AG04449 (cell line): Measurements from ENCODE around the gene STAU1.
A peak's percentile ranks its signal among the peaks of the same experiment; 100 is the strongest.
"Not testable (repeated sequence)": the region's sequence is repeated elsewhere in the genome, so short reads cannot be mapped to it uniquely, and the experiment has no call there.

Experiments
- CTCF ChIA-PET: fragments of 350-600 bp; formaldehyde crosslinking; extraction: SDS; loops from one replicate; lab custom pipeline; 2021; ENCODE audit warnings: antibody characterized with exemption; lab: Yijun Ruan, JAX
- POLR2A ChIA-PET: fragments of 400-600, 350-600 bp; formaldehyde crosslinking; extraction: SDS; loops from one replicate; lab custom pipeline; 2020; ENCODE audit warnings: antibody characterized with exemption, inconsistent platforms; lab: Yijun Ruan, JAX
- DNase-seq: peaks from one replicate; pipeline ENCODE4 v3.0.0-alpha.2; 2010; ENCODE audit warnings: low read depth, low spot score
- H3K4me3 ChIP-seq: 2 replicates; pipeline ENCODE4 v1.5.1; 2011; ENCODE audit warnings: low read depth, mild to moderate bottlenecking, control low read depth, low read length
- TF ChIP-seq, protein P1 (sequence below): IDR thresholded peaks from one replicate; pipeline ENCODE4 v1.5.1; 2011; ENCODE audit warnings: mild to moderate bottlenecking, moderate library complexity, low read length, control low read depth, inconsistent platforms; ENCODE audit not compliant: insufficient read depth; ENCODE audit errors: missing control alignments

STAU1 gene

DNA sequence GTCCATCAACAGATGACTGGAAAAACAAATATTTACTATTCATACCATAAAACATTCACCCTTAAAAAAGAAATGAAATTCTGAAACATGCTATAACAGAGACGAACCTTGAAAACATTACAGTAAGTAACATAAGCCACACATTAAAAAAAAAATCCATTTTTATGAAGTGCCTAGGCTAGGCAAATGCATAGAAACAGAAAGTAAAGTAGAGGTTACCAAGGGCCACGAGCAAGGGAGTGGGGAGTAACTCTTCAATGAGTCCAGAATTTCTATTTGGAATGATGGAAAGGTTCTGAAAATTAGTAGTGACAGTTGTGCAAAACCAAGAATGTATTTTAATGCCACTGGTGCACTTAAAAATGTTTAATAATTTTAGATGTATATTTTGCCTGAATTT is 47.7 kb downstream of the STAU1 start:
- TF ChIP-seq, protein P1, sequence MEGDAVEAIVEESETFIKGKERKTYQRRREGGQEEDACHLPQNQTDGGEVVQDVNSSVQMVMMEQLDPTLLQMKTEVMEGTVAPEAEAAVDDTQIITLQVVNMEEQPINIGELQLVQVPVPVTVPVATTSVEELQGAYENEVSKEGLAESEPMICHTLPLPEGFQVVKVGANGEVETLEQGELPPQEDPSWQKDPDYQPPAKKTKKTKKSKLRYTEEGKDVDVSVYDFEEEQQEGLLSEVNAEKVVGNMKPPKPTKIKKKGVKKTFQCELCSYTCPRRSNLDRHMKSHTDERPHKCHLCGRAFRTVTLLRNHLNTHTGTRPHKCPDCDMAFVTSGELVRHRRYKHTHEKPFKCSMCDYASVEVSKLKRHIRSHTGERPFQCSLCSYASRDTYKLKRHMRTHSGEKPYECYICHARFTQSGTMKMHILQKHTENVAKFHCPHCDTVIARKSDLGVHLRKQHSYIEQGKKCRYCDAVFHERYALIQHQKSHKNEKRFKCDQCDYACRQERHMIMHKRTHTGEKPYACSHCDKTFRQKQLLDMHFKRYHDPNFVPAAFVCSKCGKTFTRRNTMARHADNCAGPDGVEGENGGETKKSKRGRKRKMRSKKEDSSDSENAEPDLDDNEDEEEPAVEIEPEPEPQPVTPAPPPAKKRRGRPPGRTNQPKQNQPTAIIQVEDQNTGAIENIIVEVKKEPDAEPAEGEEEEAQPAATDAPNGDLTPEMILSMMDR = no peak
- CTCF ChIA-PET = interaction anchor here (0.7 to 8.6 kb wide), 2 partner anchors 75 to 1817 kb away, joined by 3 to 258 read pairs; partner anchors contain the start of gene DDX27
- H3K4me3 ChIP-seq = no peak overlapping the region
- POLR2A ChIA-PET = no interaction called here
- DNase-seq = no peak

DNA sequence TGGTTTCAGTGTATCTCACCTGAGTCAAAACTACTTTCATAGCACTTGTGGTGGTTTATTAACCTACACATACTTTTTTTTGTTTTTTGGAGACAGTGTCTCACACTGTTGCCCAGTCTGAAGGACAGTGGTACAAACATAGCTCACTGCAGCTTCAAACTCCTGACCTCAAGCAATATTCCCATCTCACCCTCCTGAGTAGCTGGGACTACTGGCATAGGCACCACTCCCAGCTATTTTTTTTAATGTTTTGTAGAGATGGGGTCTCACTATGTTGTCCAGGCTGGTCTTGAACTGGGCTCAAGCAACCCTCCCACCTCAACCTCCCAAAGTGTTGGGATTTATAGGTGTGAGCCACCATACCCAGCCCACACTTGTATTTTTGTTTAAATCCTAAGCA is 49.7 kb downstream of the STAU1 start:
- no peak for DNase-seq
- POLR2A ChIA-PET = no interaction called here
- H3K4me3 ChIP-seq = no peak overlapping the region
- TF ChIP-seq, protein P1 = no peak
- CTCF ChIA-PET = interaction anchor here (1.1 to 8.6 kb wide), 4 partner anchors 9 to 77 kb away, joined by 3 to 258 read pairs (median 4); partner anchors contain the start of gene DDX27

DNA sequence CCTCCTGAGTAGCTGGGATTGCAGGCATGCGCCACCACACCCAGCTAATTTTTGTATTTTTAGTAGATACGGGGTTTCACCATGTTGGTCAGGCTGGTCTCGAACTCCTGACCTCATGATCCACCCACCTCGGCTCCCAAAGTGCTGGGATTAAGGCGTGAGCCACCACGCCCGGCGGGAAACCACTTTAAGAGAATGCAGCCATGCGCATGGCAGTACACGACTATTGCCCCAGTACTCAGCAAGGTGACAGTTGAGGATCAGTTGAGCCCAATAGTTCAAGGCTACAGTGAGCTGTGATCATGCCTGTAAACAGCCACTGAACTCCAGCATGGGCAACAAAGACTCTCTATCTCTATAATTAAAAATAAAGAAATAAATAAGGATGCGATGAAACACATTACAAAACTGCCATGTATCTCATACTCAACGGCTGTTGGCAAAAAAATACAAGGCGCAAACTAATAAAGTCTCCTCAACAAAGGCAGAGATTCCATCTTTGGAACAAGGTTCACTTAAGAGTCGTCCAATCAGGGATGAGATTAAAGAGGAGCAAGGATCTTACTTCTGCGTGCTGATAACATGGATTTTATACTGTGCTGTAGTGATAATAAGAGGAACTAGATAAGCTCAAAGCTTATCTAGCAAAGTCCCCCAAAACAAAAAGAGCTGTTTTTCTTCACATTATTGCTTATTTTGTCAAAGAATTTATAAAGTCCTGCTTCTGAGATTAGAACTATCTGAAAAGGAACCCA is 51.1 kb downstream of the STAU1 start:
- POLR2A ChIA-PET = no interaction called here

DNA sequence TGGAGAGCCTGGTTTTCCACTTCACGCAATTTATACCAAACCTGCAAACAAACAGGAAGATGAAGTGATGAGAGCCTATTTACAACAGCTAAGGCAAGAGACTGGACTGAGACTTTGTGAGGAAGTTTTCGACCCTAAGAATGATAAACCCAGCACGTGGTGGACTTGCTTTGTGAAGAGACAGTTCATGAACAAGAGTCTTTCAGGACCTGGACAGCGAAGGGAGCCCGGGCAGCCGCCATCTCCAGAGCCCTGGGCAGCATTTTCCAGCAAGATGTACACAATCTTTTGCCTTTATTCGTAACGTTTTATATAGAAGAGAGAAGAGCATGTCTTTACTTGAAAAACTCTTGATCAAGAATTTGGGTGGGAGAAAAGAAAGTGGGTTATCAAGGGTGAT is 53.3 kb downstream of the STAU1 start:
- DNase-seq, POLR2A ChIA-PET, H3K4me3 ChIP-seq: not testable (repeated sequence)
- CTCF ChIA-PET = interaction anchor here (0.6 to 8.6 kb wide), 8 partner anchors 8 to 118 kb away, joined by 3 to 258 read pairs (median 5); partner anchors contain the start of gene DDX27

More for the DNA sequence above, 51.1 kb downstream of the STAU1 start:
- TF ChIP-seq, protein P1 = no peak
- no peak for DNase-seq
- H3K4me3 ChIP-seq = no peak overlapping the region
- CTCF ChIA-PET = interaction anchor here (1.1 to 8.6 kb wide), 3 partner anchors 8 to 78 kb away, joined by 3 to 258 read pairs (median 4); partner anchors contain the start of gene DDX27

DNA sequence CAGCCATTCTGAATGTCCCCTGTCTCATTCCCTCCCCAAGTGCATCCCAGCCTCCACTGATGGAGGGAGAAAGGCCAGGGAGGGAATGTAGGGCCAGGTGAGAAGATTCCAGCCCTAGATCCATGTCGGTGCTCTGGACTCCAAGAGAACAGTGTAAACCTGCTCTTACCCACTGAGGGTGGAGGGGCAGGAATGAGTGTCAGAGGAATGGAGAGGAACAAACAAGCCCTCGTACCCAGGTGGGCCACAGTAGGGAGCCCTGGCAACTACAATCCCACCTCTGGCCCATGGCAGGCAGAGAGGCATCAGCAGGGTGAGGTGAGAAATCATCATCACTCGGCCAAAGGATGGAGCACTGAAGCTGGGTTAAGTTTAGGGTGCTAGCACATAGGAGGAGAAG is 54.6 kb downstream of the STAU1 start:
- no peak overlapping the region for H3K4me3 ChIP-seq
- ChIA-PET POLR2A (interaction anchor here (1.3 kb wide), 1 partner anchor 85 kb away, joined by 8 read pairs; the partner anchor contains the start of gene DDX27), CTCF (interaction anchor here (0.9 to 8.6 kb wide), 21 partner anchors 9 to 187 kb away, joined by 3 to 258 read pairs (median 5); partner anchors contain the start of gene DDX27)
- TF ChIP-seq, protein P1 = no peak
- no peak for DNase-seq

DNA sequence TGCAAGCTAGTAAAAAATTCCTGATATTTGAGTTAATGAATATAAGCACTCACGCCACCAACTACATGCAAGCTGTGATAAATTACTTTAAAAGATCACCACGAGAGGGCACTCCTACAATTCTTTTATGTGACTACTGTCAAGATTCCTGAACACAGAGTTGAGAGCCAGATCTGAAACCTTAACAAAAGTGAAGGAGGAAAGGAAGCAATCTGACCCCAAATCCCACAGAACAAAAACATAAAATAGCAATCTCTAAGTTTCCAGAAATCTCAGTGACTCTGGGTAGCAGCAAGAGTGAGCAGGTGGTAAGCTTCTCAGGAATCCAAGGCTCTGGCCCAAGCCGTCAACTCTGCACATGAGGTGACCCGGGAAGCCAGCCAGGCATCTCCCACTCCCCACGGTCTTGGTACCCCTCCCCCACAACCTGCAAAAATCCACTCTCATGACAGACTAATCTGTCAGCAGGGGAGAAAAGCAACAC is 55.1 kb downstream of the STAU1 start:
- POLR2A ChIA-PET = interaction anchor here (1.3 kb wide), 1 partner anchor 86 kb away, joined by 8 read pairs; the partner anchor contains the start of gene DDX27
- DNase-seq = peak; percentile 12
- H3K4me3 ChIP-seq = no peak overlapping the region
- TF ChIP-seq, protein P1 = peak; percentile 27
- CTCF ChIA-PET = interaction anchor here (0.7 to 8.6 kb wide), 28 partner anchors 10 to 187 kb away, joined by 3 to 258 read pairs (median 5); partner anchors contain the start of gene DDX27
